Measurements from ENCODE around the gene ZDHHC18.

- TF ChIP-seq EP300 (IDR thresholded peaks at IDR 0.05), result no peak
- no peak for TF ChIP-seq CTCF (IDR thresholded peaks at IDR 0.05)
- TF ChIP-seq POLR2AphosphoS5 (IDR thresholded peaks at IDR 0.05), result no peak
- no peak for TF ChIP-seq POLR2A (IDR thresholded peaks at IDR 0.05)
Observed at GRCh38 chr1:26861286-26861701, 34.8 kb downstream of the ZDHHC18 start.
